B cell (primary cell): ENCODE measurements around the gene SCN4B. TPM values are rescaled to one million over a fixed set of nuclear protein-coding genes. Genes with fewer than 3 reads are reported as not detected.

Experiments used
- ATAC-seq: fragments of 200-7000 bp; cut with Tn5 transposase; one replicate; pipeline ENCODE4 v1.10.0; 2021; ENCODE audit warnings: low read depth, mild to moderate bottlenecking, moderate number of reproducible peaks, moderate library complexity
- CTCF ChIA-PET: fragments of 350-600 bp; sonication (Branson Sonifier 250); formaldehyde crosslinking; loops from one replicate; lab custom pipeline; 2021; ENCODE audit warnings: antibody characterized with exemption, inconsistent platforms; lab: Charles Lee
- POLR2A ChIA-PET: fragments of 350-600 bp; sonication (Branson Sonifier 250); formaldehyde crosslinking; loops from one replicate; lab custom pipeline; 2021; ENCODE audit warnings: antibody characterized with exemption; lab: Charles Lee
- DNase-seq: peaks from one replicate; pipeline ENCODE4 v3.0.0; 2013
- H2AFZ ChIP-seq: 2 replicates; pipeline ENCODE4 v1.6.1; 2012; ENCODE audit warnings: mild to moderate bottlenecking, low read depth, low read length; ENCODE audit not compliant: insufficient read depth, poor library complexity, severe bottlenecking
- H3K27ac ChIP-seq, 2 donors: 1 replicate in 1 of 2; 2 replicates in 1 of 2; pipeline ENCODE4 v1.5.1; 2012 to 2013; ENCODE audit warnings: low read length in 2 of 2, mild to moderate bottlenecking in 2 of 2, moderate library complexity in 1 of 2
- H3K27me3 ChIP-seq, 4 experiments: fragments of 200-600 bp in 1 of 4; sonication (generic) in 1 of 4; replicated peaks in 1 of 4; 1 replicate in 2 of 4; 2 replicates in 2 of 4; pipeline versions ENCODE4 v1.6.1 to v1.7.0; 2013 to 2016; ENCODE audit warnings: low read length in 3 of 4, mild to moderate bottlenecking in 2 of 4, mixed read lengths in 1 of 4, moderate library complexity in 1 of 4; ENCODE audit not compliant: insufficient read depth in 4 of 4, control insufficient read depth in 3 of 4; ENCODE audit errors: control extremely low read depth in 1 of 4
- H3K36me3 ChIP-seq, 2 experiments: replicated peaks in 1 of 2; 1 replicate in 1 of 2; 2 replicates in 1 of 2; pipeline versions ENCODE4 v1.6.1 to v1.7.1; 2013; ENCODE audit warnings: low read length in 1 of 2; ENCODE audit not compliant: insufficient read depth in 2 of 2, control insufficient read depth in 1 of 2; ENCODE audit errors: control extremely low read depth in 1 of 2, extremely low read depth in 1 of 2
- H3K4me1 ChIP-seq, 2 donors: fragments of 200-600 bp in 1 of 2; sonication (generic) in 1 of 2; 1 replicate in 1 of 2; 2 replicates in 1 of 2; pipeline versions ENCODE4 v1.5.1 to v1.6.1; 2013 to 2017; ENCODE audit warnings: low read length in 2 of 2; ENCODE audit not compliant: control insufficient read depth in 2 of 2, insufficient read depth in 2 of 2
- H3K4me2 ChIP-seq: replicated peaks from 2 replicates; pipeline ENCODE3; 2012; ENCODE audit warnings: mild to moderate bottlenecking, low read depth, low read length; ENCODE audit not compliant: poor library complexity, severe bottlenecking
- H3K4me3 ChIP-seq, 5 experiments: fragments of 200-600 bp in 1 of 5; sonication (generic) in 1 of 5; 1 replicate in 3 of 5; 2 replicates in 2 of 5; pipeline versions ENCODE4 v1.5.1 to v1.7.0; 2011 to 2016; ENCODE audit warnings: low read length in 4 of 5, mild to moderate bottlenecking in 4 of 5, low read depth in 2 of 5, control low read depth in 1 of 5, moderate library complexity in 1 of 5; ENCODE audit not compliant: insufficient read depth in 1 of 5; ENCODE audit errors: control extremely low read depth in 1 of 5, extremely low read depth in 1 of 5
- H3K79me2 ChIP-seq: fragments of 200-600 bp; sonication (generic); one replicate; pipeline ENCODE4 v1.6.0; 2016; ENCODE audit warnings: low read length; ENCODE audit not compliant: control insufficient read depth, insufficient read depth
- H3K9ac ChIP-seq: fragments of 200-600 bp; sonication (generic); 2 replicates; pipeline ENCODE4 v1.6.1; 2017; ENCODE audit warnings: mild to moderate bottlenecking, low read length, moderate library complexity
- H3K9me3 ChIP-seq, 3 donors: one replicate each; pipeline versions ENCODE4 v1.6.1 to v1.7.1; 2013; ENCODE audit warnings: low read length in 2 of 3; ENCODE audit not compliant: control insufficient read depth in 2 of 3, insufficient read depth in 1 of 3; ENCODE audit errors: control extremely low read depth in 1 of 3
- H4K20me1 ChIP-seq: 2 replicates; pipeline ENCODE4 v1.6.0; 2012; ENCODE audit warnings: mild to moderate bottlenecking, low read length; ENCODE audit not compliant: insufficient read depth, control insufficient read depth, poor library complexity, severe bottlenecking
- H3K27ac Mint-ChIP-seq: one replicate; pipeline ENCODE4 v1.8.0; 2021; ENCODE audit warnings: mixed read lengths
- H3K27me3 Mint-ChIP-seq: one replicate; pipeline ENCODE4 v1.8.0; 2021; ENCODE audit warnings: mixed read lengths
- H3K4me1 Mint-ChIP-seq: one replicate; pipeline ENCODE4 v1.8.0; 2021; ENCODE audit warnings: mixed read lengths
- H3K4me3 Mint-ChIP-seq: one replicate; pipeline ENCODE4 v1.8.0; 2021; ENCODE audit warnings: mixed read lengths
- H3K9me3 Mint-ChIP-seq: one replicate; pipeline ENCODE4 v1.8.0; 2022; ENCODE audit warnings: mixed read lengths; ENCODE audit not compliant: insufficient read depth
- EZH2 ChIP-seq: IDR thresholded peaks from 2 replicates; pipeline ENCODE4 v1.6.1; 2012; ENCODE audit warnings: borderline replicate concordance, low read depth, mild to moderate bottlenecking, moderate library complexity, low read length; ENCODE audit not compliant: insufficient read depth, poor library complexity, severe bottlenecking
- WGBS: methylation state at CpG from one replicate; pipeline ENCODE4 v1.1.5; 2013; ENCODE audit warnings: missing lambda C conversion rate; ENCODE audit not compliant: insufficient coverage; 5-methylcytosine and 5-hydroxymethylcytosine counted together
- intact Hi-C: fragments of 100-400 bp; cut with micrococcal nuclease; formaldehyde crosslinking; loops from one replicate; pipeline ENCODE4 v1.10.0; 2022
- polyA plus RNA-seq: library from polyadenylated mRNA; depleted of rRNA; stranded (reverse); fragments of >200 nt; gene quantifications from 2 replicates; pipeline ENCODE4 v1.2.3, GENCODE V29; 2012
- total RNA-seq, 2 donors: library from RNA; stranded (reverse); fragments of 120-200 nt in 1 of 2; gene quantifications; 1 replicate in 1 of 2; 2 replicates in 1 of 2; pipeline versions ENCODE4 v1.2.3 to v1.2.4, GENCODE V29; 2013 to 2022
- TF ChIP-seq, protein P1 (sequence below): fragments of 200-600 bp; IDR thresholded peaks from one replicate; pipeline ENCODE4 v1.8.0; 2022; ENCODE audit warnings: antibody characterized with exemption, mild to moderate bottlenecking

SCN4B gene
- total and polyA plus RNA-seq, 2 donors (not counting 1 experiment from before 2014, with no cell fraction given), result not detected

DNA sequence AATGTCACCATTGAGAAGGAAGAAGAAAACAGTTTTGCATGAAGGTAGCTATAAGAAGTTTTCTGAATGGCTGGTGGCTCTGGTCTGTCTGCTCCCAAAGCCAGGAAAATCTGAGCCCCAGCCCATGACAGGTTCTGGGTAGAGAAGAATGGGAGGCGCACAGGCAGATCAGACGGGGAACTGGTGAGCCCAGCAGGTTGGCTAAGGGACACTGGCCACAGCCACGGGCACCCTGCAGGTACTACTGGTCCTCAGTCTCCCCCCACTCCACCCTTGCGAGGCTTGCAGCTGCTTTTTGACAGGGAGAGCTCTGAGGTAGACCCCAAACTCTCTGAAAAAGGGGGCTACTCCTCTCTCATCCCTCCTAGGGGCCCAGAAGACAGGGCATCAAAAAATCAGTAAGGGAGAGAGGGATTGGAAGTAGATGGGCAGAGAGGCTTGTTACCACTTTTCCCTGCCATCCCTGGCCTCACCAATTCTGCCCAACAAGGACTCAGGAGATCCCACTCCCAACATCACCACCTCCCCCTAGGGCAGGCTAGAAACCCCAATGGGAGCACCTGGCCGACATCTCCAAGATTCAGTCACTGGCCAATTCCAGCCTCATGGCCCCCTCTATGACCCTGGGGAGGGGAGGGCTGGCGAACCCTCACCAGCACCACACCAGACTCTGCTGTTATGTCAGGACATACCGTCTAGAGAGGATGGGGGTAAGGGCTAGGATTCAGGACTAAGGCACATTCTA, 17.4 kb downstream of the SCN4B start:
- Mint-ChIP-seq H3K4me3 (no peak overlapping the region), H3K9me3 (no peaks in the 10 kb centered on the region), H3K27me3 (peaks cover 43% of the 10 kb centered on the region), H3K4me1 (no peaks in the 10 kb centered on the region), H3K27ac (no peak overlapping the region)
- ChIA-PET POLR2A (no interaction called here), CTCF (interaction anchor here (1.8 kb wide), 1 partner anchor 8 kb away, joined by 5 read pairs; no protein-coding TSS in a partner anchor)
- Histone ChIP-seq H3K4me2 (no peak overlapping the region), H3K36me3 (no peaks in the 10 kb centered on the region), H3K79me2 (no peaks in the 10 kb centered on the region), H3K9ac (no peak overlapping the region), H3K27me3 (peaks cover 0 to 11% (median 4%) of the 10 kb centered on the region in 4 experiments), H3K4me1 (no peaks in the 10 kb centered on the region), H3K9me3 (no peaks in the 10 kb centered on the region), H2AFZ (no peak overlapping the region), H3K4me3 (no peak overlapping the region), H3K27ac (no peak overlapping the region), H4K20me1 (no peaks in the 10 kb centered on the region)
- intact Hi-C loops, result no loop called here
- ATAC-seq (no peak), DNase-seq (no peak)
- no CpG with 5 or more reads among the region's 7 CpGs for WGBS
- TF ChIP-seq, protein P1, sequence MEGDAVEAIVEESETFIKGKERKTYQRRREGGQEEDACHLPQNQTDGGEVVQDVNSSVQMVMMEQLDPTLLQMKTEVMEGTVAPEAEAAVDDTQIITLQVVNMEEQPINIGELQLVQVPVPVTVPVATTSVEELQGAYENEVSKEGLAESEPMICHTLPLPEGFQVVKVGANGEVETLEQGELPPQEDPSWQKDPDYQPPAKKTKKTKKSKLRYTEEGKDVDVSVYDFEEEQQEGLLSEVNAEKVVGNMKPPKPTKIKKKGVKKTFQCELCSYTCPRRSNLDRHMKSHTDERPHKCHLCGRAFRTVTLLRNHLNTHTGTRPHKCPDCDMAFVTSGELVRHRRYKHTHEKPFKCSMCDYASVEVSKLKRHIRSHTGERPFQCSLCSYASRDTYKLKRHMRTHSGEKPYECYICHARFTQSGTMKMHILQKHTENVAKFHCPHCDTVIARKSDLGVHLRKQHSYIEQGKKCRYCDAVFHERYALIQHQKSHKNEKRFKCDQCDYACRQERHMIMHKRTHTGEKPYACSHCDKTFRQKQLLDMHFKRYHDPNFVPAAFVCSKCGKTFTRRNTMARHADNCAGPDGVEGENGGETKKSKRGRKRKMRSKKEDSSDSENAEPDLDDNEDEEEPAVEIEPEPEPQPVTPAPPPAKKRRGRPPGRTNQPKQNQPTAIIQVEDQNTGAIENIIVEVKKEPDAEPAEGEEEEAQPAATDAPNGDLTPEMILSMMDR, result no peak
- no peak for TF ChIP-seq EZH2

DNA sequence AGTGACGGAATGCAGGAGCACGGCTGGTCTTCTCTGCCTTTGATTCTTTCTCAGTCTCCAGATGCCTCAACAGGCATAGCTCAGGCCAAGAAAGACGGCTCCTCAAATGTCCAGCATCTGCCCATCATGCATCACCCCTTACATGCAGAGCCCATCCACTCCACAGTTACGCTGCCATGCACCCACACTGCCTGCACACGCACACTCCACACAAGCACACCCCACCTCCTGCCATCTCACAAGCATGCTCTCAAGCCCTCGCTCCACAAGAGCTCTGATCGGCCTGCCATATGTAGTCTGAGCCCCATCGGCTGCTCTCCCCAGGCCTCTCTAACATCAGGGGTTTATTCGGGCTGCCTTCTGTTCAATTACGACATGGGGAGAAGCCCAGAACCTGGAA, 18.8 kb downstream of the SCN4B start:
- Histone ChIP-seq H3K4me3 (no peak overlapping the region), H4K20me1 (no peaks in the 10 kb centered on the region), H3K36me3 (no peaks in the 10 kb centered on the region), H3K27ac (no peak overlapping the region), H3K4me1 (no peaks in the 10 kb centered on the region), H3K9me3 (no peaks in the 10 kb centered on the region), H3K79me2 (no peaks in the 10 kb centered on the region), H3K27me3 (peaks cover 0 to 7% (median 2%) of the 10 kb centered on the region in 4 experiments), H2AFZ (no peak overlapping the region), H3K9ac (no peak overlapping the region), H3K4me2 (no peak overlapping the region)
- DNase-seq, result no peak
- H3K4me3 Mint-ChIP-seq, result no peak overlapping the region
- intact Hi-C loops, result no loop called here
- no peaks in the 10 kb centered on the region for H3K4me1 Mint-ChIP-seq
- no peak overlapping the region for H3K27ac Mint-ChIP-seq
- H3K9me3 Mint-ChIP-seq, result no peaks in the 10 kb centered on the region
- no peak for TF ChIP-seq EZH2
- TF ChIP-seq, protein P1, result no peak
- WGBS, result 93% methylated on average over 10 of the region's 10 CpGs
- H3K27me3 Mint-ChIP-seq, result peaks cover 39% of the 10 kb centered on the region
- CTCF ChIA-PET, result interaction anchor here (1.8 kb wide), 1 partner anchor 10 kb away, joined by 5 read pairs; no protein-coding TSS in a partner anchor
- POLR2A ChIA-PET, result no interaction called here
- no peak for ATAC-seq
